Measurements from ENCODE around the gene PDLIM1.

- TF ChIP-seq POLR2A (IDR thresholded peaks at IDR 0.05): no peak
- TF ChIP-seq CTCF (IDR thresholded peaks at IDR 0.05): no peak
These were observed 33.0 kb downstream of the PDLIM1 start for GRCh38 chr10:95257849-95258248.

Data from adrenal gland (tissue), 5 donors.